Measurements from ENCODE around the gene CRYL1. TPM values are rescaled to one million over a fixed set of nuclear protein-coding genes. Genes with fewer than 3 reads are reported as not detected.
A peak's percentile ranks its signal among the peaks of the same experiment; 100 is the strongest.

Gene CRYL1
- total RNA-seq, 1 donor from 2014 or later: 36.8 TPM

- peak; percentile 68 to 77 for DNase-seq (ENCODE audit: low read depth in 2 of 2)
Measured at GRCh38 chr13:20495087-20496023, 30.3 kb downstream of the CRYL1 start.

GRCh38 chr13:20494656-20495055, 31.0 kb downstream of the CRYL1 start:
- DNase-seq (ENCODE audit: low read depth in 2 of 2): no peak

- DNase-seq (ENCODE audit: low read depth in 2 of 2): peak in 1 of 2 donors; percentile 47
Measured at GRCh38 chr13:20492641-20493040, 33.0 kb downstream of the CRYL1 start.

- peak; percentile 17 to 67 for DNase-seq (ENCODE audit: low read depth in 2 of 2)
Measured at GRCh38 chr13:20491926-20492435, 33.7 kb downstream of the CRYL1 start.

GRCh38 chr13:20489185-20489820, 36.4 kb downstream of the CRYL1 start:
- peak in 1 of 2 donors; percentile 23 for DNase-seq (ENCODE audit: low read depth in 2 of 2)

- no peak for DNase-seq (ENCODE audit: low read depth in 2 of 2)
Measured at GRCh38 chr13:20487927-20488326, 37.7 kb downstream of the CRYL1 start.

- DNase-seq (ENCODE audit: low read depth in 2 of 2): no peak
Measured at GRCh38 chr13:20482787-20483186, 42.9 kb downstream of the CRYL1 start.

GRCh38 chr13:20482275-20482761, 43.3 kb downstream of the CRYL1 start:
- no peak for DNase-seq (ENCODE audit: low read depth in 2 of 2)

- DNase-seq (ENCODE audit: low read depth in 2 of 2): no peak
Measured at GRCh38 chr13:20477394-20477793, 48.3 kb downstream of the CRYL1 start.

GRCh38 chr13:20475927-20476691, 49.5 kb downstream of the CRYL1 start:
- DNase-seq (ENCODE audit: low read depth in 2 of 2): peak; percentile 47 to 75

GRCh38 chr13:20474515-20474914, 51.1 kb downstream of the CRYL1 start:
- no peak for DNase-seq (ENCODE audit: low read depth in 2 of 2)

GRCh38 chr13:20473888-20474287, 51.8 kb downstream of the CRYL1 start:
- no peak for DNase-seq (ENCODE audit: low read depth in 2 of 2)

- DNase-seq (ENCODE audit: low read depth in 2 of 2): no peak
Measured at GRCh38 chr13:20473139-20473538, 52.5 kb downstream of the CRYL1 start.

- DNase-seq (ENCODE audit: low read depth in 2 of 2): no peak
Measured at GRCh38 chr13:20472531-20472930, 53.1 kb downstream of the CRYL1 start.

- DNase-seq (ENCODE audit: low read depth in 2 of 2): no peak
Measured at GRCh38 chr13:20470136-20470535, 55.5 kb downstream of the CRYL1 start.

- DNase-seq (ENCODE audit: low read depth in 2 of 2): no peak
Measured at GRCh38 chr13:20466371-20466770, 59.3 kb downstream of the CRYL1 start.

- DNase-seq (ENCODE audit: low read depth in 2 of 2): peak in 1 of 2 donors; percentile 9
Measured at GRCh38 chr13:20465218-20465879, 60.3 kb downstream of the CRYL1 start.

- no peak for DNase-seq (ENCODE audit: low read depth in 2 of 2)
Measured at GRCh38 chr13:20462921-20463320, 62.7 kb downstream of the CRYL1 start.

GRCh38 chr13:20462533-20462915, 63.1 kb downstream of the CRYL1 start:
- no peak for DNase-seq (ENCODE audit: low read depth in 2 of 2)

GRCh38 chr13:20461860-20462532, 63.7 kb downstream of the CRYL1 start:
- DNase-seq (ENCODE audit: low read depth in 2 of 2): peak; percentile 67 to 72

All from dermis microvascular lymphatic vessel endothelial cell (primary cell).